HL-60 (cell line): ENCODE measurements around the gene DMBT1.

Source experiments
- POLR2AphosphoS5 ChIP-seq: IDR thresholded peaks from 2 replicates; pipeline ENCODE4 v1.6.1; 2012; ENCODE audit warnings: low read depth
- TF ChIP-seq, protein P1 (sequence below): IDR thresholded peaks from one replicate; pipeline ENCODE4 v1.5.1; 2011; ENCODE audit warnings: low read length, control low read depth, inconsistent platforms; ENCODE audit not compliant: insufficient read depth

GRCh38 chr10:122526892-122527291, 33.7 kb upstream of the DMBT1 start:
- TF ChIP-seq, protein P1, sequence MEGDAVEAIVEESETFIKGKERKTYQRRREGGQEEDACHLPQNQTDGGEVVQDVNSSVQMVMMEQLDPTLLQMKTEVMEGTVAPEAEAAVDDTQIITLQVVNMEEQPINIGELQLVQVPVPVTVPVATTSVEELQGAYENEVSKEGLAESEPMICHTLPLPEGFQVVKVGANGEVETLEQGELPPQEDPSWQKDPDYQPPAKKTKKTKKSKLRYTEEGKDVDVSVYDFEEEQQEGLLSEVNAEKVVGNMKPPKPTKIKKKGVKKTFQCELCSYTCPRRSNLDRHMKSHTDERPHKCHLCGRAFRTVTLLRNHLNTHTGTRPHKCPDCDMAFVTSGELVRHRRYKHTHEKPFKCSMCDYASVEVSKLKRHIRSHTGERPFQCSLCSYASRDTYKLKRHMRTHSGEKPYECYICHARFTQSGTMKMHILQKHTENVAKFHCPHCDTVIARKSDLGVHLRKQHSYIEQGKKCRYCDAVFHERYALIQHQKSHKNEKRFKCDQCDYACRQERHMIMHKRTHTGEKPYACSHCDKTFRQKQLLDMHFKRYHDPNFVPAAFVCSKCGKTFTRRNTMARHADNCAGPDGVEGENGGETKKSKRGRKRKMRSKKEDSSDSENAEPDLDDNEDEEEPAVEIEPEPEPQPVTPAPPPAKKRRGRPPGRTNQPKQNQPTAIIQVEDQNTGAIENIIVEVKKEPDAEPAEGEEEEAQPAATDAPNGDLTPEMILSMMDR = no peak
- TF ChIP-seq POLR2AphosphoS5 = no peak
